ENCODE results near the gene ZNF672. TPM values are rescaled to one million over a fixed set of nuclear protein-coding genes. Genes with fewer than 3 reads are reported as not detected.
"Not testable (repeated sequence)": the region's sequence is repeated elsewhere in the genome, so short reads cannot be mapped to it uniquely, and the experiment has no call there.

The ZNF672 gene
- total RNA-seq, 2 donors from 2014 or later = 44.2 to 63.1 TPM

DNA sequence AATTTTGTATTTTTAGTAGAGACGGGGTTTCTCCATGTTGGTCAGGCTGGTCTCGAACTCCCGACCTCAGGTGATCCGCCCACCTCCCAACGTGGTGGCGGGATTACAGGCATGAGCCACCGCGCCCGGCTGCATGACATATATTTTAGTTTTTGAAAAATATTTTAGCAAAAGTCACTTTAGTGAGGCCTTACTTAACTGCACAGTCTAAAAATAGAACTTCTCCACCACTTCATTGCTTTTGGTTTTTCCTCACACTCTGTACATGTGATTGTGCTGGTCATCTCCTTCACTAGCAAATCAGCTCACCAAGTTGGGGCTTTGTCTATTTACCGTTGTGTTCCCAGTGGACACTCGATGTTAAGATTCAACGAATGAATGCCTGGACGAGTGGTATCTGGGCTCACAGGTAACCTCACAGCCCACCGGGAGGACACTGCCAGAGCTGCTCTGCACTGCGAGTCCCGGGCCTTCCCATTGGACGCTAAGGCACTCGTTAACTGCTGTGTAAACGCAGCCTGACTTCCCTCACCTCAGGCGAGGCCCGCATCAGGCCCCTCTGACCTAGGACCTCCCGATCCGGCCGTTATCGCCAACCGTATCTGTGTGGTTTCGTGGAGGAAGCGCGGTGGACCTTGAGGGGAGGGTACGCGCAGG is 34.9 kb downstream of the ZNF672 start:
- WGBS = 4% methylated on average over 31 of the region's 31 CpGs
- DNase-seq (ENCODE audit: low spot score) = peak; percentile 56
- Histone ChIP-seq H3K9me3 (no peaks in the 10 kb centered on the region), H3K36me3 (no peaks in the 10 kb centered on the region), H3K27me3 (replicated peaks; ENCODE audit: insufficient read depth) (no peaks in the 10 kb centered on the region), H3K4me3 (peak overlapping the region; percentile 51 to 58), H3K27ac (peak overlapping the region; percentile 95 to 96), H3K4me1 (replicated peaks) (no peaks in the 10 kb centered on the region)
- TF ChIP-seq, protein P1, sequence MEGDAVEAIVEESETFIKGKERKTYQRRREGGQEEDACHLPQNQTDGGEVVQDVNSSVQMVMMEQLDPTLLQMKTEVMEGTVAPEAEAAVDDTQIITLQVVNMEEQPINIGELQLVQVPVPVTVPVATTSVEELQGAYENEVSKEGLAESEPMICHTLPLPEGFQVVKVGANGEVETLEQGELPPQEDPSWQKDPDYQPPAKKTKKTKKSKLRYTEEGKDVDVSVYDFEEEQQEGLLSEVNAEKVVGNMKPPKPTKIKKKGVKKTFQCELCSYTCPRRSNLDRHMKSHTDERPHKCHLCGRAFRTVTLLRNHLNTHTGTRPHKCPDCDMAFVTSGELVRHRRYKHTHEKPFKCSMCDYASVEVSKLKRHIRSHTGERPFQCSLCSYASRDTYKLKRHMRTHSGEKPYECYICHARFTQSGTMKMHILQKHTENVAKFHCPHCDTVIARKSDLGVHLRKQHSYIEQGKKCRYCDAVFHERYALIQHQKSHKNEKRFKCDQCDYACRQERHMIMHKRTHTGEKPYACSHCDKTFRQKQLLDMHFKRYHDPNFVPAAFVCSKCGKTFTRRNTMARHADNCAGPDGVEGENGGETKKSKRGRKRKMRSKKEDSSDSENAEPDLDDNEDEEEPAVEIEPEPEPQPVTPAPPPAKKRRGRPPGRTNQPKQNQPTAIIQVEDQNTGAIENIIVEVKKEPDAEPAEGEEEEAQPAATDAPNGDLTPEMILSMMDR (IDR thresholded peaks at IDR 0.05) = no peak
- TF ChIP-seq POLR2A (IDR thresholded peaks at IDR 0.05) (peak; percentile 5), POLR2AphosphoS5 (IDR thresholded peaks at IDR 0.05) (peak; percentile 10)
- intact Hi-C loops (cut with DNase I) = loop anchor here (2.0 kb wide), 1 partner anchor 14 kb away; the partner anchor contains the start of gene ZNF692

DNA sequence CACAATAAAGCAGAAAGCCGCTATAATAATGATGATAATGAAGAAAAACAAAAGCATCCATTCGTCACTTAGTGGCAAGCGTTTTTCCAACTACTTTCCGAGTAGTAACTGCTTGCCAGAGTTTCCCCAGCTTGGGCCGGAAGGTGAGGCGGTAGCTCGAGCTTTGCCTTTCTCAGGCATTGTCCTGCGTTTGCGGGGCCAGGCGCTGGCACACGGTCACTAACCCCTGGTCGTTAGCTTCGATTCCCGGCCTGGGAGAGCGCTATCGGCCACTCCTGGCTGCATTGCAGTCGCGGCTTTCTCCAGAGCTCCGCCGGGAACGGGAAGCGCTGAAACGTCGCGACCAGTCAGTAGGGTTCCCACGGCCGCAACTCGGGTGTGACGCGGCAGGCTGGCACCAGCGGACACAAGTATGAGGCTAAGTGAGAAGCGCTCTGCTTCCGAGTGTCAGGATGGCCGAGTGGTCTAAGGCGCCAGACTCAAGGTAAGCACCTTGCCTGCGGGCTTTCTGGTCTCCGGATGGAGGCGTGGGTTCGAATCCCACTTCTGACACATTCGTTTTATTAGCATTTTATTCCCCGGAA is 35.5 kb downstream of the ZNF672 start:
- peak overlapping the region; percentile 95 to 96 for H3K27ac ChIP-seq
- under 1% methylated on average over 41 of the region's 41 CpGs for WGBS
- no peaks in the 10 kb centered on the region for H3K9me3 ChIP-seq
- no peaks in the 10 kb centered on the region for H3K27me3 ChIP-seq (replicated peaks; ENCODE audit: insufficient read depth)
- H3K4me3 ChIP-seq = peak overlapping the region; percentile 51 to 58
- peak; percentile 91 for DNase-seq (ENCODE audit: low spot score)
- intact Hi-C loops (cut with DNase I) = loop anchor here (2.0 kb wide), 1 partner anchor 15 kb away; the partner anchor contains the start of gene ZNF692
- no peaks in the 10 kb centered on the region for H3K36me3 ChIP-seq
- TF ChIP-seq, protein P1 (IDR thresholded peaks at IDR 0.05) = peak in 1 of 4 experiments; percentile 10
- TF ChIP-seq POLR2A (IDR thresholded peaks at IDR 0.05) (peak; percentile 37), POLR2AphosphoS5 (IDR thresholded peaks at IDR 0.05) (peak; percentile 68)
- H3K4me1 ChIP-seq (replicated peaks) = no peaks in the 10 kb centered on the region

DNA sequence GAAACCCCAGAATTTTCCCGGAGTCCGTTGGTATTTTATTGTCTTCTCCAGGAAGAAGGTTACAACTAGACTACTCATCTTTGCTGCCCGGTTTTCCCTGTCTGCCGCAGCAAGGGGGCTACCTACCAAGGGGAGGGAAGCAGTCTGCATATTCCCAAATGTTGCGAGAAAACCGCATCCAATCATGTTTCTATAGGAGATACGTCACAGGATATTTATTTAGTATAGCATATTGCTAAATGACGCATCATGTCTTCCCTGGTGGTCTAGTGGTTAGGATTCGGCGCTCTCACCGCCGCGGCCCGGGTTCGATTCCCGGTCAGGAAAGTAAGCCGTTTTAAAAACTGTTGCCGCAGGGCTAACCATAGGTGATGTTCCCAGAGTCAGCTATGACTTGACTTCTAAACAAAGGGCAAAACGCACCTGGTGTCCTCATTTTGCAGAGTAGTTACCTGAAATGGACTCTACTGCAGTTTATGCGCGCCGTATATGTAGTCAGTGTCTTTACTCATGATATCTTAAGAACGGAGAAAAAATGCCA is 36.0 kb downstream of the ZNF672 start:
- Histone ChIP-seq H3K4me3 (peak overlapping the region; percentile 51 to 58), H3K27ac (peak overlapping the region; percentile 95 to 96), H3K36me3 (no peaks in the 10 kb centered on the region), H3K27me3 (replicated peaks; ENCODE audit: insufficient read depth) (no peaks in the 10 kb centered on the region), H3K4me1 (replicated peaks) (no peaks in the 10 kb centered on the region), H3K9me3 (no peaks in the 10 kb centered on the region)
- WGBS = 3% methylated on average over 23 of the region's 23 CpGs
- DNase-seq (ENCODE audit: low spot score) = peak; percentile 44
- intact Hi-C loops (cut with DNase I) = loop anchor here (2.0 kb wide), 1 partner anchor 15 kb away; the partner anchor contains the start of gene ZNF692
- TF ChIP-seq POLR2AphosphoS5 (IDR thresholded peaks at IDR 0.05) = peak; percentile 47
- TF ChIP-seq, protein P1 (IDR thresholded peaks at IDR 0.05) = no peak
- no peak for TF ChIP-seq POLR2A (IDR thresholded peaks at IDR 0.05)

DNA sequence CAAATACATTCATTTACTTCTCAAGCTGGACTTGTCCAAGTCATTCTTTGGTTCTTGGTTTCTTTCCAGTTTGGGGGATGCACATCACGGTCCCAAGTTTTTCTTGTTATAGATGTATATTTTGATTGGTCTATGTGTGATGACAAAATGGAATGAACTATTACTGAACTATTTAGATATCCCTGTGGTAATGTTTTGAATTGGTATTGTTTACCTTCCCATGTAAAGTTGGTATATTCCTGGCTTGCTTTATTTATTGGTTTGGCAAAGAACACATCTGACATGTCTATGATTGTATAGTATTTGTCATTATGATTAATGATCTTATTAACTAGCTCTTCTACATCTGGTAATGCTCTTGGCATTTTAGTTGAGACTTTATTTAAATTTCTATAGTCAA is 43.2 kb downstream of the ZNF672 start:
- H3K27ac ChIP-seq = no peak overlapping the region
- H3K4me1 ChIP-seq (replicated peaks) = no peaks in the 10 kb centered on the region
- no peaks in the 10 kb centered on the region for H3K9me3 ChIP-seq
- WGBS = 46% methylated on average over 1 of the region's 1 CpG
- DNase-seq (ENCODE audit: low spot score) = no peak
- intact Hi-C loops (cut with DNase I) = no loop called here
- no peaks in the 10 kb centered on the region for H3K27me3 ChIP-seq (replicated peaks; ENCODE audit: insufficient read depth)
- H3K36me3 ChIP-seq = no peaks in the 10 kb centered on the region
- H3K4me3 ChIP-seq = no peak overlapping the region
- TF ChIP-seq POLR2A (IDR thresholded peaks at IDR 0.05) (no peak), POLR2AphosphoS5 (IDR thresholded peaks at IDR 0.05) (no peak)
- TF ChIP-seq, protein P1 (IDR thresholded peaks at IDR 0.05) = no peak

DNA sequence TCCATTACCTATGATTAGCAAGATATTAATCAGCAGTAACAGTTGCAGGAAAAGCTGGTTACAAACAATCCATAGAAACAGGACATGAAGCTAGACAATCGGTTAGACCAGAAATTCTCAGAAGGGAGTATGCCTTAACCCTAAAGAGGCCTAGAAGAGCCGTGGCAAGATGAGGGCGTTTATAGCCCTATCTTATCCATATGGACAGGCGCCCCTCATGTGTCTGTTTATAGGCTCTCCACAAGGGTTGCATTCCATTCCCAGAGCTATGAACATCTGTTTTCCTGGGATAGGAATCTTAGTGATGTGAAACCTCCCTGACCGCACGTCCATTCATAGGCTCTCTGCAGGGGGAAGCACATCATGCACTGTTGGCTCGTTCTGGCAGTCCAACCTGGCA is 44.4 kb downstream of the ZNF672 start:
- WGBS = 83% methylated on average over 7 of the region's 7 CpGs
- H3K9me3 ChIP-seq; H3K4me3 ChIP-seq; H3K27me3 ChIP-seq (replicated peaks; ENCODE audit: insufficient read depth); H3K4me1 ChIP-seq (replicated peaks); H3K27ac ChIP-seq; intact Hi-C loops (cut with DNase I); H3K36me3 ChIP-seq; DNase-seq (ENCODE audit: low spot score): not testable (repeated sequence)

All from prostate gland (tissue), 2 donors.